WTC11 (cell line): ENCODE results near the gene SMIM5.

Experiments used
- CTCF ChIP-seq: fragments of 200-600 bp; IDR thresholded peaks from 2 replicates; pipeline ENCODE4 v1.8.0; 2022; ENCODE audit warnings: antibody characterized with exemption
- E2F1 ChIP-seq: sonication (generic); formaldehyde crosslinking; IDR thresholded peaks from 2 replicates; pipeline ENCODE4 v1.8.0; 2022; ENCODE audit warnings: mild to moderate bottlenecking, missing genetic modification reagents
- ESRRA ChIP-seq: sonication (generic); formaldehyde crosslinking; IDR thresholded peaks from 2 replicates; pipeline ENCODE4 v1.8.1; 2022; ENCODE audit warnings: mild to moderate bottlenecking, missing genetic modification reagents, borderline replicate concordance
- TF ChIP-seq, protein P1 (sequence below): sonication (generic); formaldehyde crosslinking; IDR thresholded peaks from 2 replicates; pipeline ENCODE4 v1.8.0; 2022; ENCODE audit warnings: mild to moderate bottlenecking, missing genetic modification reagents
- TF ChIP-seq, protein P2 (sequence below): sonication (generic); formaldehyde crosslinking; IDR thresholded peaks from 2 replicates; pipeline ENCODE4 v1.8.1; 2022; ENCODE audit warnings: low read depth, missing genetic modification reagents, borderline replicate concordance

- TF ChIP-seq CTCF (no peak), E2F1 (CRISPR knock-in tag) (no peak), ESRRA (no peak)
- TF ChIP-seq, protein P1, sequence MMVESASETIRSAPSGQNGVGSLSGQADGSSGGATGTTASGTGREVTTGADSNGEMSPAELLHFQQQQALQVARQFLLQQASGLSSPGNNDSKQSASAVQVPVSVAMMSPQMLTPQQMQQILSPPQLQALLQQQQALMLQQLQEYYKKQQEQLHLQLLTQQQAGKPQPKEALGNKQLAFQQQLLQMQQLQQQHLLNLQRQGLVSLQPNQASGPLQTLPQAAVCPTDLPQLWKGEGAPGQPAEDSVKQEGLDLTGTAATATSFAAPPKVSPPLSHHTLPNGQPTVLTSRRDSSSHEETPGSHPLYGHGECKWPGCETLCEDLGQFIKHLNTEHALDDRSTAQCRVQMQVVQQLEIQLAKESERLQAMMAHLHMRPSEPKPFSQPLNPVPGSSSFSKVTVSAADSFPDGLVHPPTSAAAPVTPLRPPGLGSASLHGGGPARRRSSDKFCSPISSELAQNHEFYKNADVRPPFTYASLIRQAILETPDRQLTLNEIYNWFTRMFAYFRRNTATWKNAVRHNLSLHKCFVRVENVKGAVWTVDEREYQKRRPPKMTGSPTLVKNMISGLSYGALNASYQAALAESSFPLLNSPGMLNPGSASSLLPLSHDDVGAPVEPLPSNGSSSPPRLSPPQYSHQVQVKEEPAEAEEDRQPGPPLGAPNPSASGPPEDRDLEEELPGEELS (CRISPR knock-in tag): no peak
- TF ChIP-seq, protein P2, sequence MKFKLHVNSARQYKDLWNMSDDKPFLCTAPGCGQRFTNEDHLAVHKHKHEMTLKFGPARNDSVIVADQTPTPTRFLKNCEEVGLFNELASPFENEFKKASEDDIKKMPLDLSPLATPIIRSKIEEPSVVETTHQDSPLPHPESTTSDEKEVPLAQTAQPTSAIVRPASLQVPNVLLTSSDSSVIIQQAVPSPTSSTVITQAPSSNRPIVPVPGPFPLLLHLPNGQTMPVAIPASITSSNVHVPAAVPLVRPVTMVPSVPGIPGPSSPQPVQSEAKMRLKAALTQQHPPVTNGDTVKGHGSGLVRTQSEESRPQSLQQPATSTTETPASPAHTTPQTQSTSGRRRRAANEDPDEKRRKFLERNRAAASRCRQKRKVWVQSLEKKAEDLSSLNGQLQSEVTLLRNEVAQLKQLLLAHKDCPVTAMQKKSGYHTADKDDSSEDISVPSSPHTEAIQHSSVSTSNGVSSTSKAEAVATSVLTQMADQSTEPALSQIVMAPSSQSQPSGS: no peak
Measured at GRCh38 chr17:75667825-75668224, 34.6 kb downstream of the SMIM5 start.
